ENCODE measurements around the gene SH3BGR.

GRCh38 chr21:39441502-39442475, 10.0 kb upstream of the SH3BGR start:
- TF ChIP-seq CTCF (optimal IDR thresholded peaks at IDR 0.05 in 1 of 3, IDR thresholded peaks at IDR 0.05 in 1 of 3, conservative IDR thresholded peaks at IDR 0.05 in 1 of 3; ENCODE audit: extremely low read depth in 1 of 3, insufficient read depth in 2 of 3, low read length in 3 of 3) (peak; percentile 69 to 77 (median 71)), EZH2 (IDR thresholded peaks at IDR 0.05; ENCODE audit: low read length) (no peak)
